ENCODE measurements around the gene HNRNPUL2. TPM values are rescaled to one million over a fixed set of nuclear protein-coding genes. Genes with fewer than 3 reads are reported as not detected.
"Not testable (repeated sequence)": the region's sequence is repeated elsewhere in the genome, so short reads cannot be mapped to it uniquely, and the experiment has no call there.

HNRNPUL2 gene
- total and polyA plus RNA-seq, 7 donors: 22.9 to 54.3 (median 30.7) TPM

DNA sequence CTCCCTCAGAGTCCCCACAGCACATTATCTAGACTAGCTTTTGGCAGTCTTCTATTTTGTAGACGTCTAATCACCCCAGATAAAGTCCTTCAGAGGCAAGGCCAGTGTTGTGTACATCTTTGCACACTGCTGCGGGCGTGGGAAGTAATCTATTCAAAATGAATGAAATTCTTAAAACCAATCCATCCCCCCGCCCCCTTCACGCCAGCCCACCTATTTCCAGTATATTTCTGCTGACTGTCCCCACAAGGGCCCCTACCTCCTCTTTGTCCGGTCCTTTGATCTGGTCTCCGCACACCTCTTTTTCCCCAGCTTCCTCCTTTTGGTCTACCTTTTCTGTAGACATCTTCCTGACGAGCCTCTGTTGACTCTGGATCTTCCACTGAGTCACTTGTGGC is 20.4 kb downstream of the HNRNPUL2 start:
- peaks cover 0 to 19% (median 6%) of the 10 kb centered on the region in 4 donors for H3K36me3 ChIP-seq
- intact Hi-C loops (cut with DNase I): loop anchor here (5.0 kb wide), 3 partner anchors 40 to 95 kb away; partner anchors contain the start of genes C11orf98, CSKMT, EML3 and INTS5
- H3K4me3 ChIP-seq: peak overlapping the region; percentile 49 to 73 (median 62)
- H3K27ac ChIP-seq: peak overlapping the region; percentile 81 to 88 (median 86)
- H3K9me3 ChIP-seq: no peaks in the 10 kb centered on the region
- WGBS, 2 donors: 77 to 85% methylated on average over 8 of the region's 8 CpGs
- peak; percentile 61 for DNase-seq
- no peaks in the 10 kb centered on the region for H3K27me3 ChIP-seq
- peaks cover 0 to 40% (median 36%) of the 10 kb centered on the region in 4 donors for H3K4me1 ChIP-seq
- TF ChIP-seq POLR2AphosphoS5 (IDR thresholded peaks at IDR 0.05): no peak
- no peak for TF ChIP-seq EP300 (IDR thresholded peaks at IDR 0.05)
- TF ChIP-seq, protein P1, sequence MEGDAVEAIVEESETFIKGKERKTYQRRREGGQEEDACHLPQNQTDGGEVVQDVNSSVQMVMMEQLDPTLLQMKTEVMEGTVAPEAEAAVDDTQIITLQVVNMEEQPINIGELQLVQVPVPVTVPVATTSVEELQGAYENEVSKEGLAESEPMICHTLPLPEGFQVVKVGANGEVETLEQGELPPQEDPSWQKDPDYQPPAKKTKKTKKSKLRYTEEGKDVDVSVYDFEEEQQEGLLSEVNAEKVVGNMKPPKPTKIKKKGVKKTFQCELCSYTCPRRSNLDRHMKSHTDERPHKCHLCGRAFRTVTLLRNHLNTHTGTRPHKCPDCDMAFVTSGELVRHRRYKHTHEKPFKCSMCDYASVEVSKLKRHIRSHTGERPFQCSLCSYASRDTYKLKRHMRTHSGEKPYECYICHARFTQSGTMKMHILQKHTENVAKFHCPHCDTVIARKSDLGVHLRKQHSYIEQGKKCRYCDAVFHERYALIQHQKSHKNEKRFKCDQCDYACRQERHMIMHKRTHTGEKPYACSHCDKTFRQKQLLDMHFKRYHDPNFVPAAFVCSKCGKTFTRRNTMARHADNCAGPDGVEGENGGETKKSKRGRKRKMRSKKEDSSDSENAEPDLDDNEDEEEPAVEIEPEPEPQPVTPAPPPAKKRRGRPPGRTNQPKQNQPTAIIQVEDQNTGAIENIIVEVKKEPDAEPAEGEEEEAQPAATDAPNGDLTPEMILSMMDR (IDR thresholded peaks at IDR 0.05): no peak
- no peak for TF ChIP-seq POLR2A (IDR thresholded peaks at IDR 0.05)

DNA sequence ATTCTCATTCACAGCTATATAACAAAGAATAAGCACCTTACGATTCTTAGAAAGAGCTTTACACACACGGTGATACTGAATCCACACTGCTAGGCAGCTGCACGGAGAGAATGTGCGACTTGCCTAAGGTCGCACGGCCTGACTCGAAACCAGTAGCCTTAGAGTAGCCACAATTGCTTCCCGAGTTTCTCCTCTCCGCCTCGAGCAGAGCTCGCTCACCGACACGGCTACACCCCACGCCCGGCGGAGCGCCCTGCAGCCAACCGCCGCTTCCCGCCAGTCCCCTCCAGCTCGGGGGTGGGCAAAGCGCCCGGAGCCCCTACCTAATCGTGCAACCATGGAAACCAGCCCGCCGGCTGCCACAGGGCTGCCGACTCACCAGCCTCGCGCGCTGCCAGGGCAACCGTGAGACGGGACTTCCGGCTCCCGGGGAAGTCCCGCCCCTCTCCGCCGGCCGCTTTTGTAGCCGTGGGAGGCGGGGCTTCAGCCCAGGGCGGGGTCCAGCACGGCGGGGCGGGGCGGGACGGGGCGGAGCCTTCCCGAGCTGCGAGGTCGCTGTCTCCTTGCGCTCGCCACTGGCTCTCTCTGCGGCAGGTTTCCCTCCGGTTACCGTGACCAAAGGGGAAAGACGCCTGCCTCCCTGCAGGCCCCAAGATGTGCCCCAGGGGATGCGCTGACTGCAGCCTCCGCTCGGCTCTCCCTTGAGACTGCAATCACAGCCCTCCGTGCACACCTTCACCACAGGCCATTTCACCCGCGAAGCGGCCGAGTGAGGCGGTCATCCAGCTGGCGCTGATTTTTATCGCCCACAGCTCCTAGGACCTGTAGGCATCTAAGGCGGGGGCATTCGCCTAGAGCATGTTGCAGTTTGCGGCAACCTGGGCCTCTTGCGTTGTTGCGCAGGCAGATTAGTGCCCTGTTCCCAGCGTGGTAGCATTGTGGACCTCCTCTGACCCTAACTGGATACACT is 21.1 kb downstream of the HNRNPUL2 start:
- Histone ChIP-seq H3K27ac (peak overlapping the region; percentile 81 to 88 (median 86)), H3K27me3 (no peaks in the 10 kb centered on the region), H3K4me3 (peak overlapping the region; percentile 49 to 73 (median 62)), H3K36me3 (peaks cover 0 to 19% (median 3%) of the 10 kb centered on the region in 4 donors), H3K9me3 (no peaks in the 10 kb centered on the region), H3K4me1 (peaks cover 0 to 40% (median 36%) of the 10 kb centered on the region in 4 donors)
- peak; percentile 97 for DNase-seq
- intact Hi-C loops (cut with DNase I): loop anchor here (5.0 kb wide), 3 partner anchors 39 to 94 kb away; partner anchors contain the start of genes C11orf98, CSKMT, EML3 and INTS5
- peak in 1 of 4 donors; percentile 6 for TF ChIP-seq EP300 (IDR thresholded peaks at IDR 0.05)
- TF ChIP-seq POLR2AphosphoS5 (IDR thresholded peaks at IDR 0.05): peak; percentile 53 to 91 (median 77)
- TF ChIP-seq POLR2A (IDR thresholded peaks at IDR 0.05): peak; percentile 48 to 60
- TF ChIP-seq, protein P1 (IDR thresholded peaks at IDR 0.05): no peak
- WGBS, 2 donors: 3 to 7% methylated on average over 73 of the region's 73 CpGs

GRCh38 chr11:62705413-62705812 is 21.8 kb downstream of the HNRNPUL2 start:
- Histone ChIP-seq H3K36me3 (peaks cover 0 to 19% (median 0%) of the 10 kb centered on the region in 4 donors), H3K4me3 (peak overlapping the region in 3 of 4 donors; percentile 49 to 73 (median 66)), H3K27me3 (no peaks in the 10 kb centered on the region), H3K27ac (peak overlapping the region; percentile 81 to 88 (median 86)), H3K4me1 (peaks cover 0 to 37% (median 33%) of the 10 kb centered on the region in 4 donors), H3K9me3 (no peaks in the 10 kb centered on the region)
- DNase-seq: no peak
- TF ChIP-seq, protein P1 (IDR thresholded peaks at IDR 0.05): no peak
- TF ChIP-seq EP300 (IDR thresholded peaks at IDR 0.05) (no peak), POLR2AphosphoS5 (IDR thresholded peaks at IDR 0.05) (no peak)
- intact Hi-C loops (cut with DNase I): loop anchor here (5.0 kb wide), 3 partner anchors 38 to 93 kb away; partner anchors contain the start of genes C11orf98, CSKMT, EML3 and INTS5
- WGBS, 2 donors: 24 to 64% methylated on average over 7 of the region's 7 CpGs

DNA sequence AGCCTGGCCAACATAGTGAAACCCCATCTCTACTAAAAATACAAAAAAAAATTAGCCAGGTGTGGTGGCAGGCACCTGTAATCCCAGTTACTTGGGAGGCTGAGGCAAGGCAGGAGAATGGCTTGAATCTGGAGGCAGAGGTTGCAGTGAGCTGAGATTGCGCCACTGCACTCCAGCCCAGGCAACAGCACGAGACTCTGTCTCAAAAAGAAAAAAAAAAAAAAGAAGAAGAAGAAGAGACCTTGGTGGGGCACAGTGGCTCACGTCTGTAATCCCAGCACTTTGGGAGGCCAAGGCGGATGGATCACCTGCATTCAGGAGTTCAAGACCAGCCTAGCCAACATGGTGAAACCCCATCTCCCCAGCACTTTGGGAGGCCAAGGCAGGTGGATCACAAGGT is 23.3 kb downstream of the HNRNPUL2 start:
- intact Hi-C loops (cut with DNase I); H3K27me3 ChIP-seq; H3K4me3 ChIP-seq; H3K9me3 ChIP-seq; DNase-seq; H3K27ac ChIP-seq: not testable (repeated sequence)
- WGBS, 2 donors: 84 to 93% methylated on average over 4 of the region's 4 CpGs
- Histone ChIP-seq H3K36me3 (peaks cover 0 to 20% (median 0%) of the 10 kb centered on the region in 4 donors), H3K4me1 (peaks cover 0 to 31% (median 26%) of the 10 kb centered on the region in 4 donors)

- H3K4me1 ChIP-seq: peaks cover 0 to 21% (median 18%) of the 10 kb centered on the region in 4 donors
- H3K9me3 ChIP-seq: no peaks in the 10 kb centered on the region
- H3K36me3 ChIP-seq: peaks cover 0 to 20% (median 0%) of the 10 kb centered on the region in 4 donors
- no peaks in the 10 kb centered on the region for H3K27me3 ChIP-seq
- WGBS, 2 donors: 89 to 90% methylated on average over 11 of the region's 11 CpGs
- no peak for DNase-seq
- H3K27ac ChIP-seq: no peak overlapping the region
- H3K4me3 ChIP-seq: no peak overlapping the region
- intact Hi-C loops (cut with DNase I): no loop called here
- TF ChIP-seq POLR2A (IDR thresholded peaks at IDR 0.05): no peak
- no peak for TF ChIP-seq POLR2AphosphoS5 (IDR thresholded peaks at IDR 0.05)
- TF ChIP-seq EP300 (IDR thresholded peaks at IDR 0.05): no peak
- TF ChIP-seq, protein P1 (IDR thresholded peaks at IDR 0.05): no peak
Observed at GRCh38 chr11:62702246-62702645, 25.0 kb downstream of the HNRNPUL2 start.
